ENCODE measurements around the gene NEURL1B.

The NEURL1B gene

GRCh38 chr5:172730981-172731679, 90.1 kb downstream of the NEURL1B start:
- TF ChIP-seq EZH2phosphoT487 (IDR thresholded peaks at IDR 0.05; ENCODE audit: borderline replicate concordance) (no peak), CTCF (conservative IDR thresholded peaks at IDR 0.05; ENCODE audit: low read length) (no peak)
- H3K4me3 ChIP-seq (ENCODE audit: low read length, poor library complexity, severe bottlenecking), result no peak overlapping the region
- no peaks in the 10 kb centered on the region for H3K27me3 ChIP-seq (ENCODE audit: insufficient read depth, low read length, poor library complexity, severe bottlenecking)
- H4K20me1 ChIP-seq (ENCODE audit: insufficient read depth, low read length, poor library complexity, severe bottlenecking), result no peaks in the 10 kb centered on the region
- no peak overlapping the region for H3K9ac ChIP-seq (ENCODE audit: low read depth, low read length, poor library complexity, severe bottlenecking)
- H2AFZ ChIP-seq (ENCODE audit: low read length), result no peak overlapping the region
- H3K36me3 ChIP-seq (ENCODE audit: insufficient read depth, low read length), result no peaks in the 10 kb centered on the region
- no peaks in the 10 kb centered on the region for H3K9me3 ChIP-seq (ENCODE audit: insufficient read depth, low read depth, low read length)
- no peaks in the 10 kb centered on the region for H3K79me2 ChIP-seq (ENCODE audit: insufficient read depth, low read length)
- H3K9me2 ChIP-seq (replicated peaks; ENCODE audit: low read depth, low read length), result no peaks in the 10 kb centered on the region
- H3F3A ChIP-seq (ENCODE audit: low read depth), result no peaks in the 10 kb centered on the region
- H3K4me2 ChIP-seq (ENCODE audit: low read depth, low read length, poor library complexity, severe bottlenecking), result no peak overlapping the region
- no peaks in the 10 kb centered on the region for H3K4me1 ChIP-seq (ENCODE audit: insufficient read depth, low read length, poor library complexity, severe bottlenecking)

GRCh38 chr5:172731680-172732074, 90.6 kb downstream of the NEURL1B start:
- no peaks in the 10 kb centered on the region for H3K4me1 ChIP-seq (ENCODE audit: insufficient read depth, low read length, poor library complexity, severe bottlenecking)
- no peaks in the 10 kb centered on the region for H3K9me3 ChIP-seq (ENCODE audit: insufficient read depth, low read depth, low read length)
- H2AFZ ChIP-seq (ENCODE audit: low read length), result no peak overlapping the region
- no peaks in the 10 kb centered on the region for H3F3A ChIP-seq (ENCODE audit: low read depth)
- no peaks in the 10 kb centered on the region for H3K27me3 ChIP-seq (ENCODE audit: insufficient read depth, low read length, poor library complexity, severe bottlenecking)
- no peaks in the 10 kb centered on the region for H3K79me2 ChIP-seq (ENCODE audit: insufficient read depth, low read length)
- H3K4me3 ChIP-seq (ENCODE audit: low read length, poor library complexity, severe bottlenecking), result no peak overlapping the region
- no peaks in the 10 kb centered on the region for H3K9me2 ChIP-seq (replicated peaks; ENCODE audit: low read depth, low read length)
- no peak overlapping the region for H3K4me2 ChIP-seq (ENCODE audit: low read depth, low read length, poor library complexity, severe bottlenecking)
- no peak overlapping the region for H3K9ac ChIP-seq (ENCODE audit: low read depth, low read length, poor library complexity, severe bottlenecking)
- TF ChIP-seq CTCF (conservative IDR thresholded peaks at IDR 0.05; ENCODE audit: low read length), result no peak
- TF ChIP-seq EZH2phosphoT487 (IDR thresholded peaks at IDR 0.05; ENCODE audit: borderline replicate concordance), result no peak
- H3K36me3 ChIP-seq (ENCODE audit: insufficient read depth, low read length), result no peaks in the 10 kb centered on the region
- H4K20me1 ChIP-seq (ENCODE audit: insufficient read depth, low read length, poor library complexity, severe bottlenecking), result no peaks in the 10 kb centered on the region

- H3K9ac ChIP-seq (ENCODE audit: low read depth, low read length, poor library complexity, severe bottlenecking), result no peak overlapping the region
- H3K4me1 ChIP-seq (ENCODE audit: insufficient read depth, low read length, poor library complexity, severe bottlenecking), result no peaks in the 10 kb centered on the region
These were observed 91.3 kb downstream of the NEURL1B start for GRCh38 chr5:172732201-172732865.

More at GRCh38 chr5:172732201-172732865, 91.3 kb downstream of the NEURL1B start:
- no peaks in the 10 kb centered on the region for H3K9me2 ChIP-seq (replicated peaks; ENCODE audit: low read depth, low read length)
- TF ChIP-seq CTCF (conservative IDR thresholded peaks at IDR 0.05; ENCODE audit: low read length) (no peak), EZH2phosphoT487 (IDR thresholded peaks at IDR 0.05; ENCODE audit: borderline replicate concordance) (no peak)
- H3K4me3 ChIP-seq (ENCODE audit: low read length, poor library complexity, severe bottlenecking), result no peak overlapping the region
- no peaks in the 10 kb centered on the region for H3K79me2 ChIP-seq (ENCODE audit: insufficient read depth, low read length)
- no peaks in the 10 kb centered on the region for H4K20me1 ChIP-seq (ENCODE audit: insufficient read depth, low read length, poor library complexity, severe bottlenecking)
- H3K4me2 ChIP-seq (ENCODE audit: low read depth, low read length, poor library complexity, severe bottlenecking), result no peak overlapping the region
- no peaks in the 10 kb centered on the region for H3F3A ChIP-seq (ENCODE audit: low read depth)
- no peaks in the 10 kb centered on the region for H3K9me3 ChIP-seq (ENCODE audit: insufficient read depth, low read depth, low read length)
- H2AFZ ChIP-seq (ENCODE audit: low read length), result no peak overlapping the region
- H3K36me3 ChIP-seq (ENCODE audit: insufficient read depth, low read length), result no peaks in the 10 kb centered on the region
- no peaks in the 10 kb centered on the region for H3K27me3 ChIP-seq (ENCODE audit: insufficient read depth, low read length, poor library complexity, severe bottlenecking)

Data from Loucy (cell line).